Breast epithelium (tissue), 4 donors: ENCODE results near the gene COA8. TPM values are rescaled to one million over a fixed set of nuclear protein-coding genes. Genes with fewer than 3 reads are reported as not detected.

ENCODE experiments used
- DNase-seq, 2 donors: peaks; one replicate each; pipeline ENCODE4 v3.0.0-alpha.2; 2019; ENCODE audit warnings: low spot score in 2 of 2
- H3K27ac ChIP-seq, 2 donors: fragments of 200-600 bp; sonication (generic) in 1 of 2; one replicate each; pipeline ENCODE4 v1.5.1; 2016 to 2019; ENCODE audit warnings: mild to moderate bottlenecking in 1 of 2
- H3K27me3 ChIP-seq, 2 donors: fragments of 200-600 bp; sonication (generic) in 1 of 2; one replicate each; pipeline versions ENCODE4 v1.5.1 to v1.6.0; 2017 to 2019; ENCODE audit warnings: control low read depth in 1 of 2, mild to moderate bottlenecking in 1 of 2
- H3K36me3 ChIP-seq: fragments of 200-600 bp; one replicate; pipeline ENCODE4 v1.5.1; 2019
- H3K4me1 ChIP-seq, 2 donors: fragments of 200-600 bp; sonication (generic); one replicate each; pipeline ENCODE4 v1.5.1; 2016 to 2019; ENCODE audit warnings: control low read depth in 1 of 2
- H3K4me3 ChIP-seq, 3 donors: fragments of 200-600 bp; sonication (generic); 1 replicate in 2 of 3; 2 replicates in 1 of 3; pipeline ENCODE4 v1.5.1; 2016 to 2019; ENCODE audit warnings: mild to moderate bottlenecking in 3 of 3, moderate library complexity in 2 of 3
- H3K9me3 ChIP-seq, 2 donors: fragments of 200-600 bp; sonication (generic) in 1 of 2; one replicate each; pipeline ENCODE4 v1.5.1; 2016 to 2019; ENCODE audit warnings: control low read depth in 1 of 2
- POLR2A ChIP-seq: fragments of 450-650 bp; IDR thresholded peaks from one replicate; pipeline ENCODE4 v1.6.1; 2016; ENCODE audit warnings: antibody characterized with exemption, mild to moderate bottlenecking, moderate library complexity
- POLR2AphosphoS5 ChIP-seq, 3 donors: sonication (generic); formaldehyde crosslinking; IDR thresholded peaks; one replicate each; pipeline ENCODE4 v1.6.1; 2017; ENCODE audit warnings: antibody characterized with exemption in 3 of 3
- intact Hi-C: fragments of 100-400 bp; cut with DNase I; formaldehyde crosslinking; loops from one replicate; pipeline ENCODE4 v1.15.1; 2023; ENCODE audit warnings: low total_unique reads
- total RNA-seq, 3 donors: library from RNA; depleted of rRNA; stranded (reverse); fragments of >200 nt; gene quantifications; one replicate each; pipeline ENCODE4 v1.1.0, GENCODE V29; 2016
- TF ChIP-seq, protein P1 (sequence below), 3 donors: fragments of 450-650 bp; IDR thresholded peaks; one replicate each; pipeline ENCODE4 v1.5.1; 2016 to 2017; ENCODE audit warnings: antibody characterized with exemption in 3 of 3, mild to moderate bottlenecking in 3 of 3, moderate library complexity in 3 of 3

Gene COA8
- total RNA-seq, 3 donors from 2014 or later = 26.5 to 41.9 (median 27.2) TPM

DNA sequence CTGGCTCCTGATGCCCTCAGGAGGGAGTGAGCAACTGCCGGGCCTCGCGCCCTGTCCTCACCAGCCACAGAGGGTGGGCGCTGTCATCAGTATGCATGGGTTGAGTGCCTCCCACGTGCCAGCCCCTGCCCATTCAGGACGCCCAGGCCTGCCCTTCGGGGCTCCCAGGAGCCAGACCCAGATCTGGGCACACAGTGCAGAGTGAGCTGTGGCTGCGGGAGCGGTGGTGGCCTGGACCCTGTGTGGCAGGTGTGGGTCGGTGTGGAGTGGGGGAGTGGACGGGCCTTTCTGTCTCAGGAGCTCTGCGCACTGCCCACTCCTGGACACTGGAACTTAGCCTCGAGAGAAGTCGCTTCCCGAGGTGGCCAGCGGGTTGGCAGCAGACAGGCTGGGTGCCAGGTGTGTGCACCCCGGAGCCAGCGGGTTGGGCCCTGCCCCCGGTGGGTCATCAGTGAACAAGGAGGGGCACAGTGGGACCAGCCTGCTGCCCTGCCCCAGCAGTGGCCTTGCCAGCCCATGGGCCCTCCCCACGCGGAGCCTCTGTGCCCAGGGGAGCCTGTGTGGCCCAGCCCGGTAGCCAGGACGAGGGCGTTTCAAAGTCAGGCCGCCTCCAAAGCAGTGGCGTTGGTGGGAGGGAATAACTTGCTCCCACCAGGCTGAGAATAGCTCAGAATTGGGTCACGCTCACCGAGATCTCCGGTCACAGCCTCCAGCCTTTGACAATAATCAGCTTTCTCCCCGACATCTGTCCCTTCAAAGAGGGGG lies 24.3 kb upstream of the COA8 start:
- no peaks in the 10 kb centered on the region for H3K27me3 ChIP-seq
- intact Hi-C loops = no loop called here
- no peak for DNase-seq
- H3K36me3 ChIP-seq = no peaks in the 10 kb centered on the region
- H3K9me3 ChIP-seq = no peaks in the 10 kb centered on the region
- peak overlapping the region in 1 of 2 donors; percentile 58 for H3K27ac ChIP-seq
- H3K4me1 ChIP-seq = peaks cover 25 to 32% of the 10 kb centered on the region in 2 donors
- no peak overlapping the region for H3K4me3 ChIP-seq
- TF ChIP-seq POLR2A = no peak
- TF ChIP-seq, protein P1, sequence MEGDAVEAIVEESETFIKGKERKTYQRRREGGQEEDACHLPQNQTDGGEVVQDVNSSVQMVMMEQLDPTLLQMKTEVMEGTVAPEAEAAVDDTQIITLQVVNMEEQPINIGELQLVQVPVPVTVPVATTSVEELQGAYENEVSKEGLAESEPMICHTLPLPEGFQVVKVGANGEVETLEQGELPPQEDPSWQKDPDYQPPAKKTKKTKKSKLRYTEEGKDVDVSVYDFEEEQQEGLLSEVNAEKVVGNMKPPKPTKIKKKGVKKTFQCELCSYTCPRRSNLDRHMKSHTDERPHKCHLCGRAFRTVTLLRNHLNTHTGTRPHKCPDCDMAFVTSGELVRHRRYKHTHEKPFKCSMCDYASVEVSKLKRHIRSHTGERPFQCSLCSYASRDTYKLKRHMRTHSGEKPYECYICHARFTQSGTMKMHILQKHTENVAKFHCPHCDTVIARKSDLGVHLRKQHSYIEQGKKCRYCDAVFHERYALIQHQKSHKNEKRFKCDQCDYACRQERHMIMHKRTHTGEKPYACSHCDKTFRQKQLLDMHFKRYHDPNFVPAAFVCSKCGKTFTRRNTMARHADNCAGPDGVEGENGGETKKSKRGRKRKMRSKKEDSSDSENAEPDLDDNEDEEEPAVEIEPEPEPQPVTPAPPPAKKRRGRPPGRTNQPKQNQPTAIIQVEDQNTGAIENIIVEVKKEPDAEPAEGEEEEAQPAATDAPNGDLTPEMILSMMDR (IDR thresholded peaks at IDR 0.05) = no peak
- TF ChIP-seq POLR2AphosphoS5 (IDR thresholded peaks at IDR 0.05) = no peak

DNA sequence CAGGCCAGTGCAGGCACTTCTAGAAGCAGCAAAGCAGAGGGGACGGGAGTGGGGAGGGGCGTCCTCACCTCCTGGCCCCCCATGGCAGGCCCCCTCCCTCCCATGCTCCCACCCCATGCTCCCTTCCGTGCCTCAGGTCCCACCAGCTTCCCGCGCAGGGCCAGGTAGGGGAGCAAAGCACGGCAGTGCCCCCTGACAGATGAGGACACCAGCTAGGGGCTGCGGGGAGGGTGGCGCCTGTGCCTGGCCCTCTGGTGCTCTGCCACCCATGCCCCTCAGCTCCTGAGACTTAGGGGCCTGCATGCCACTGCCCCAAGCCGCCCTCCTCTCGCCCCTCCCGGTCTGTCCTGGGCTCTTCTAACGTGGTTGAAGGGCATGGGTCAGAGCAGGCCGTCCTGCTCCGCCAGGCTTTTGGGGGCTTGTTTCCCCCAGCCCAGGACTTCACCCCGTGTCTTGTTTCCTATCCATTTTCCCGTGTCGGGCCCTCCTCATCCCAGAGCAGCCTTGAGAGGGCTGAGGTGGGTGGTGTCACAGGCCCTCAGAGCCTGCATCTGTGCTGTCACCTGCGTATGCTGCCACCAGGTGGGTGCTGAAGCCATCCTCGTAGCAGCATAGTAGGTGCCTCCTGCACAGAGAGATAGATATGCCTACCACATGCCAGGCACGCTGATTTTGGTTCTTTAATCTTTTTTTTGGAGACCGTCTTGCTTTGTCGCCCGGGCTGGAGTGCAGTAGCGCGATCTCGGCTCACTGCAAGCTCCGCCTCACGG lies 23.5 kb upstream of the COA8 start:
- Histone ChIP-seq H3K36me3 (no peaks in the 10 kb centered on the region), H3K4me3 (no peak overlapping the region), H3K9me3 (no peaks in the 10 kb centered on the region), H3K27me3 (no peaks in the 10 kb centered on the region), H3K4me1 (peaks cover 30 to 39% of the 10 kb centered on the region in 2 donors), H3K27ac (peak overlapping the region in 1 of 2 donors; percentile 58)
- DNase-seq = no peak
- intact Hi-C loops = no loop called here
- TF ChIP-seq POLR2AphosphoS5 (IDR thresholded peaks at IDR 0.05) (no peak), POLR2A (no peak)
- TF ChIP-seq, protein P1 (IDR thresholded peaks at IDR 0.05) = no peak

DNA sequence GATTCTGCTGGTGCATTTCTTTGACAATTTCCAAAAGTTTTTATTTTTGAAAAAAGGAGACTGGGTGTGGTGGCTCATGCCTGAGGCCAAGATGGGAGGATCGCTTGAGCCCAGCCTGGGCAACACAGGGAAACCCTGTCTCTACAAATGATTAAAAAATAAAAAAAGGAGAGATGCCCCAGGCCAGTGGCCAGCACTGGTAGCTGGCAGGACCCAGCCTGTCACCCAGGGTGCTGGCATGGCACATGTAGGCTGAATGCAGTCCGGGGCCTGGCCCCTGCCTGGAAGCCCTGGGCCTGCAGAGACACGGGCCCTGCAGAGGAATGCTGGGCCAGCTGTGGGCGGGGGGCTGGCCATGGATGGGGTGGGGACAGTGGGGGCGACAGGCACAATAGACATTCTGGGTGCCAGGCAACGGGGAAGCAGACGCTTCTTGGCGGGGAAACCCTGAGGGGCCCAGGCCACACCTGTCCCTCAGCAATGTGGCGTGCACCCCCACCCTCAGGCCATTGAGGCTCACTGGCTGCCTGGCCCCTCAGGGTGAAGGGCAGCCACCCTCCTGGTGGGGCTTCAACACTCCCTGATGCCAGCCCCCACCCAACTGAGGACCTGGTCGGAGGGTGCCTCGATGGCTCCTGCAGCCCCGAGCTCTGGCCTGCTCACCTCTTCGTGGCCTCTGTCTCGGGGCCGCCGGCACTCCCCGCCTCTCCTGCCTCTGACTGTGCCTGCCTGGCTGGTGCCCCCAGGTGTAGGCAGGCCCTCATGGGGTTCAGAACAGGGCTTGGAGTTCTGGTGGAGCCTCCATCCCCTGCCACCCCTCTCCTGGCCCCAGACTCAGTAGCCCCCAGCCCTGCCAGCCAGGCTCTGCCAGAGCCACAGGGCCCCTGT lies 21.7 kb upstream of the COA8 start:
- peaks cover 36 to 39% of the 10 kb centered on the region in 2 donors for H3K4me1 ChIP-seq
- no peaks in the 10 kb centered on the region for H3K36me3 ChIP-seq
- intact Hi-C loops = no loop called here
- no peak for TF ChIP-seq POLR2A
- TF ChIP-seq, protein P1 (IDR thresholded peaks at IDR 0.05) = no peak
- no peak for TF ChIP-seq POLR2AphosphoS5 (IDR thresholded peaks at IDR 0.05)
- no peak overlapping the region for H3K4me3 ChIP-seq
- H3K27me3 ChIP-seq = no peaks in the 10 kb centered on the region
- no peaks in the 10 kb centered on the region for H3K9me3 ChIP-seq
- peak in 1 of 2 donors; percentile 59 for DNase-seq
- H3K27ac ChIP-seq = peak overlapping the region; percentile 74 to 89

DNA sequence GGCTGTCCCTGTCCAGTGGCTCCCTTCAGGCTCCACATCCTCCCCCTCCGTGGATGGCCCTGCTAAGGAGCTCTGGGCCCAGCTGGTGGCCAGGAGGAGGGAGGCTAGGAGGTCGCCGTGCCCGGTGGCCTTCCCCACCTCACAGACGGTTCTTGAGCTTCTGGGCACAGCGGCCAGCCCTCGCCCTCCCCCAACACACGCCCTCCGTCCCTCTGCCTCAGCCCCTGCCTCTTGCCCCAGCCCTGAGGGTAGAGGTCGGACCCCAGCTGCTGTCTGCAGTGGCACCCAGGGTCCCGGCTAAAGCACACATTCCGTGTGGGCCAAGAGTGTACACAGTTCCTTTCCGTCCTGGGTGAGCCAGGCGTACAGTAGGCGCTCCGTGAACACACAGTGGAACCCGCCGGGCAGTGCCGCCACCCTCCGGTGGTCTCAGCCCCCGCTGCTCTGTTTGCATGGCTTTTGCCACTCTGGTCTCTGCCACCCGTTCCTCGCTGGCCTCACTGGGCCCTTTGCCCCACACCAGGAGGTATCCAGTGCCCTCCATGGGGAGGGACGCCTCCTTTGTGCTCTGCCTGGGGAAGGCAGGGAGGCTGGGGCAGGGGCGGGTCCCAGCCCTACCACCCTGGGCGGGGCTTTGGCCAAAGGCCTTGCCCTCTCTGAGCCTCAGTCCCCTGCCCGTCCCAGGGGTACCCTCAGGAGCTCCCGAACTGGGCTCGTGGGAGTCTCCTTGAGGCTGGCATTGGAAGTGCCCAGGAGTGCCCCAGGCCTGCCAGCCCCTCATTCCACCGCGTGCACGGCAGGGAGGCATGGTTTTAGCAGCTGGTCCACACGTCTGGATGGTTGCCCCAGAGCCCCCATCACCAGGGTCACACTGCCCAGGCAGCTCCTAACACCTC lies 20.8 kb upstream of the COA8 start:
- intact Hi-C loops = no loop called here
- Histone ChIP-seq H3K4me3 (peak overlapping the region in 1 of 3 donors; percentile 29), H3K4me1 (peaks cover 36 to 39% of the 10 kb centered on the region in 2 donors)

More for the DNA sequence above, 20.8 kb upstream of the COA8 start:
- no peaks in the 10 kb centered on the region for H3K9me3 ChIP-seq
- H3K27me3 ChIP-seq = no peaks in the 10 kb centered on the region
- TF ChIP-seq POLR2AphosphoS5 (IDR thresholded peaks at IDR 0.05) = no peak
- TF ChIP-seq, protein P1 (IDR thresholded peaks at IDR 0.05) = no peak
- TF ChIP-seq POLR2A = no peak
- H3K36me3 ChIP-seq = no peaks in the 10 kb centered on the region
- peak overlapping the region; percentile 74 to 89 for H3K27ac ChIP-seq
- no peak for DNase-seq
